Subcutaneous preadipocyte (primary cell): ENCODE results near the gene PINLYP. TPM values are rescaled to one million over a fixed set of nuclear protein-coding genes. Genes with fewer than 3 reads are reported as not detected.

Source experiments
- total RNA-seq: library from RNA; depleted of rRNA; stranded (reverse); fragments of >200 nt; gene quantifications from 2 replicates; pipeline ENCODE4 v1.2.3, GENCODE V29; 2012

The PINLYP gene
- 2.0 and 3.3 TPM in 2 replicates for total RNA-seq

DNA sequence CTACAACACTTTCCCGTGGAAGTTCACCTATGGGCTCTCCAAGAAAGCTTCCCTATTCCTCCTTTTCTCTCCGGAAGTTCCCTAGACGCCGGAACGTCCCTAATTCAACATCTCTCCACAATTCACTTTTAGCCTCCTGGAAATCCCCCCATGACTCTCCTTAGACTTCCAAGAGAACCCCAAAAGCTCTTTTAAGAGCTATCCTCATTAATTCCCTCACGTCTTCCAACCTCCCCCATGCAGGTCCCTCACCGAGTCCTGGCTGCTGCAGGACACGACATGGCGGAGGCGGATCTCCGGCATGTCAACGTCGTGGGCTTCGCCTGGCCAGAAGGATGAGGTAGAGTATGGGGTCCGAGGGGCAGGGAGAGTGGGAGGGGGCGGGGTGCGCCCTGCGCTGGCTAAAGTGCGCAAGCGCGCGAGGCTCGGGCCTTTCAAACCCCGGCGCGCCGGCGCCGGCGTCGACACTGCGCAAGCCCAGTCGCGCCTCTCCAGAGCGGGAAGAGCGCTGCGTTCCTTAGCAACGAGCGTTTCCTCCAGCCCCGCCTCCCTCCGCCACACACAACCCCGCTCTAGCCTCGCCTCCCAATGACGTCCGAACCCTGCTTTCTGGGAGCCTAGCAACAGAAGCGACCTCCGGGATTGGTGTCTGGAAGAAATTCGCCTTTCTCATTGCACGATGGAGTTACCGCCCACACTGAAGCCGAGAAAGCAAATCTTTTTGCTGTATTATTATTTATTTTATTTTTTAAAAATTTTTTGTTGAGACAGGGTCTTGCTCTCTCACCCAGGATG lies at the start of gene PINLYP, which contains the start of gene XRCC1:
Gene PINLYP (plus strand): TSS at position 646 of the 795 bp plus-strand sequence. CDS start 1,391 bp downstream, outside the sequence.
Gene XRCC1 (minus strand): TSS at position 372 of the 795 bp plus-strand sequence. CDS start 69 bp downstream, at position 303.

DNA sequence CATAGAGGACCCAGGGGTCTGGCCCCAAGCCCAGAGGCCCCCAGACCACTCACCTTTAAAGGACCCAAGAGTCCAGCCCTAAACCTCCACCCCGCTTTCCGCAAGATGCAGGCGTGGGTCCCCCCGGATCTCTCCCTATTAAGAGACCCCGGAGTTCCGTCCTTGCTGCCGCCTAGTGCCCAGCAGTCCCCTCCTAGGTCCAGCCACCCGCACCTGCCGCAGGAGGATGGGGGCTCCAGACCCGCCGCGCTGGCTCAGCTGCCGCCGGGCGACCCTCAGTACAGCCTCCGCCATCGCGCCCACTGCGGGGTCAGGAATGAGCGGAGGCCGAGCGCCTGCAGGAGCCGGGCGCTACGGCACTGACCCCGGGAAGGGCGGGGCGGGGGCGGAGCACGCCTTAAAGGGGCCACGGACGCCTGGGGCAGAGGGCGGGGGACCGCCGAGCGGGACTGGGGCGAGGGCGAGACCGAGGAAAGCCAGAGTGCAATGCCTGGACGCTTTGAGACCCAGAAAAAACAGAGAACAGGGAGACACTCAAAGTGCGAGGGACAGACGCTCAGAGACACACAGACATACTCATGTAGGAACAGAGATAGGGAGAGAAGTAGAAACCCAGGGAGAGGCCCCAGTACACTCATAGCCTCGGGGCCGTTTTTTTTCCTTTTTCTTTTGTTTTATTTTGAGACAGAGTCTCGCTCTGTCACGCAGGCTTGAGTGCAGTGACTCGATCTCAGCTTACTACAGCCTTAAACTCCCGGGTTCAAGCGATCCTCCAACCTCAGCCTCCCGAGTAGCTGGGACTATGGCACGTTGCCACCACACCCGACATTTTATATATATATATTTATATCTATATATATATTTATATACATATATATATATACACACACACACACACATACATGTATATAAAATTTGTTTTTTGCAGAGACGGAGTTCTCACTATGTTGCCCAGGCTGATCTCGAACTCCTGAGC lies 48.4 kb upstream of the PINLYP start, which contains the start of gene ETHE1:
Gene ETHE1 (minus strand): TSS at position 318 of the 976 bp plus-strand sequence. CDS start 24 bp downstream, at position 294.

DNA sequence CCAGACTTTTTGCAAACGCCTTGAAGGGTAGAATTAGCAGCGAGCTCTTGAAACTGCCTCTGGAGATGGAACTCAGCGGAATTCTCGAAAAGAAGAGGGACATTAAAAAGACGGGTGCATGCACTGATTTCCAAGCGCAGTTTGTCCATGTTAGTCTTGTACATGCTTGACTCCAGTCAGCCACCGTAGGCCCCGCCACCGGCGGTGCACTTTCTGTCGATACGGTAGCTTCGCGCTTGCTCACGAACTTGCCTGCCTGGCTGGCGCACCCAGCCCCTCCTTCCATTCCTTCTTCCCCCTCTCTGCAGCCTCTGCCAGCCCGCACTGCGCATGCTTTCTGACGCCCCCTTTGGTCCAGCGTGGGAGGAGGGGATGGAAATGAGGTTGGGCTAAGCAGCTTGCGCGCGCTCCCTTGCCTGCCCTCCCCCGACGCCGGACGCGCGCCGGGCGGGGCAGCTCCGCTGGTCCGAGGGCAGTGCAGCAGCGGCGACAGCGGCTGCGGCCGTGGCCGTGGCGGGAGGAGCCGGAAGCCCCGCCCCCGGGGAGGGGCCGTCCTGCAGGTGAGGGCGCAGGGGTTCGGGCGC lies 42.5 kb upstream of the PINLYP start, which contains the start of gene ZNF575:
Gene ZNF575 (plus strand): TSS at position 227 of the 584 bp plus-strand sequence. CDS start 1,235 bp downstream, outside the sequence.

DNA sequence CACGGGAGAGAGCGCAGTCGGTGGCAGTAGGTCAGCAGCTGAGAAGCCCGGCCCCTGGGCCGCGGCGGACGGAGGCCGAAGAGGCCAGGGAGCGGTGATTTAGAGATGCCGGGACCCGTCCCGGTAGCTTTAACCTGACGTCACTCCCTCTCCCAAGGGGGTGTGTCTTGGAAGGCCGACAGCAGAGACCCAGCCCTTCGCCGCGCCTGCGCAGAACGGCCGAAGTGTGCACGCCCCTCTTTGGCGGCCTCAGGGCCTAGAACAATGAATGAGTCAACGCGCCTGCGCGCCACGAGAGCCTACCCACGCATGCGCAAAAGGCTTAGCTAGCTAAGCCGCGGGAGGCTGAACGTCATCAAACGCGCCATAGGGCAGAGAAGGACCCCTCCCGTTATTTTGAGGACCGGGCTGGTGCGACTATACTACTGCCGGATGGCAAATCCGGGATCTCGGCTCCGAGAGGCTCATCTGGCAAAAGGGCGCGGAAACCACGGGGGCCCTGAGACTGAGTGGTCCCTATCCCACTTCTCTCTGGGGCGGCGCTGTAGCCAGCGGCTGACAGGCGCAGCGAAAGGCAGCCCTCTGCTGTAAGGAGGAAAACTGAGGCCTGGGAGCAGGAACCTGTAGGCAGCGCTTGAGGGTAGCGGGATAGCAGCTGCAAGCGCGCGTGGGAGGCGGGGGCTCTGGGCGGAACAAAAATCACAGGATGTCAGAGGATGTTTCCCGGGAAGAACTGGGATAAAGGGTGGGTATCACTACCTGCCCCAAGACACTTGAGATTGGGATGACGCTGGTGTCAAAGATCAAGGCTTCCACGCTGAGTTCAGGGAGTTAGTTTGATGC lies 20.6 kb downstream of the PINLYP start, which contains the start of the genes IRGQ and ZNF576:
Gene IRGQ (minus strand): TSS at position 136 of the 843 bp plus-strand sequence. CDS start 796 bp downstream, outside the sequence.
Gene ZNF576 (plus strand): TSS at position 597 of the 843 bp plus-strand sequence. CDS start 514 bp downstream, outside the sequence.

DNA sequence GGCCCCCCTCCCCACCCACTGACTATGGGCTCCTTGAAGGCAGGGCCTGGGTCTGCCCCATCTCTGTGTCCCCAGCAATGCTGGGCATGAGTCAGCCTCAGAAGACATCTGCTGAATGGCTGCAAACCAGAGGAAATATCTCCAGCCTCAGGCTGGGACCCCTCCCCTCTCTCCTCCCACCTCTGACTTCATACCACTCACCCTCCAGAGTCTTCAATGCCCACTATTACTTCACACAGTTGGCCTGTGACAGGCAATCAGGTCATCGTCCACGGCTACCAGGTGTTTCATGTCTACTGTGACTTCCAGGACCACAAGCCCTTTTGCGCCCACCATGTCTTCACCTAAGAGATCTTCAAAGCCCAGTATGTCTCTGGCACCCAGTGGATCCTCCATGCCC lies 36.2 kb downstream of the PINLYP start, which contains the start of gene SRRM5:
Gene SRRM5 (plus strand): TSS at position 301 of the 400 bp plus-strand sequence. CDS start 34 bp downstream, at position 335.

DNA sequence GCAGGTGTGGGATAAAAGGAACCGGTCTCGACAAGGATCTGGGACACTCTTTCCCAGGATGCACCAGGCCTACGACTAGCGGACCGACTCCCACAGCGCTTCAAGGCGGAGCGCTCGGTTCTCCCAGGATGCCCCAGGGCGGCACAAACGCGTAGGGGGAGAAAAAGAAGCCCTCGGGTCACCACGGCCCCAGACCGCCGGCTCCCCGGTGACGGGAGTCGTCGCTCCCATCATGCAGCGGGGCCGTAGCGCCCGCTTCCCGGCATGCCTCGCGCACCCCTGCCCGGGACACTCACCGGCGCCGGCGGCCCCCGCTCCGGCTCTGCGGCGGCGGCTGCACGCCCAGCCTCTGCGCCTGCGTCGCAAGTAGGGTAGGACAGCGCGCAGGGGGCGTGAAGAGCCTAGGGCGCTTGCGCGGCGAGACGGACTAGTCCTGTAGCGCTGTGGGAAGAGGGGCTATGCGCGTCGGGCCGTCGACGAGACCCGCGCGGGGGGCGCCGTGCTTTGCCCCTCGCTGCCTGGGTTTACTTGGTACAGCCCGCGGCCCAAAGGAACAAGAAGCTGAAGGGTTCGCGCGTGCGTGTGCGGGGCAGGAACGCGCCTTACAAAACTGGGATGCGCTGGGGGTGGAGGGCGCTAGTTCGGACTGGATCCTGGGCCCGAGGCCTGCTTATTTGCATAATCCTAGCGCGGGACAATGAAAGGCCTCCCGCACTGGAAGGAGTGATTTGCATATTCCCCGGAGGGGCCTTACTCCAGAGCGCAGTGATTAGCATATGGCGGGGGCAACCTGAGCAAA lies 43.9 kb downstream of the PINLYP start, which contains the start of gene ZNF428:
Gene ZNF428 (minus strand): TSS at position 368 of the 799 bp plus-strand sequence. CDS start 5,325 bp downstream, outside the sequence.

Other genes starting within 250 kb of the PINLYP start
- not detected in 2 replicates for gene CD177, start 222.1 kb upstream of the PINLYP start, total RNA-seq
- not detected in 2 replicates for gene TEX101, start 160.9 kb upstream of the PINLYP start, total RNA-seq
- gene LYPD3, start 110.2 kb upstream of the PINLYP start, total RNA-seq = not detected in 2 replicates
- gene PHLDB3, start 71.1 kb upstream of the PINLYP start, total RNA-seq = 9.6 and 10.2 TPM in 2 replicates
- gene ETHE1, start 48.6 kb upstream of the PINLYP start, total RNA-seq = 41.2 and 59.2 TPM in 2 replicates
- 0.20 and 0.37 TPM in 2 replicates for gene ZNF575, start 42.6 kb upstream of the PINLYP start, total RNA-seq
- 16.2 and 20.9 TPM in 2 replicates for gene XRCC1, start 274 bp upstream of the PINLYP start, total RNA-seq
- gene IRGQ, start 20.3 kb downstream of the PINLYP start, total RNA-seq = 8.8 and 11.9 TPM in 2 replicates
- gene ZNF576, start 20.8 kb downstream of the PINLYP start, total RNA-seq = 10.9 and 12.1 TPM in 2 replicates
- gene SRRM5, start 36.3 kb downstream of the PINLYP start, total RNA-seq = 0.37 TPM in 1 of 2 replicates, not detected in the other
- 13.3 and 20.2 TPM in 2 replicates for gene ZNF428, start 43.8 kb downstream of the PINLYP start, total RNA-seq
- 0.37 and 0.59 TPM in 2 replicates for gene CADM4, start 64.0 kb downstream of the PINLYP start, total RNA-seq
- 105 and 114 TPM in 2 replicates for gene PLAUR, start 94.4 kb downstream of the PINLYP start, total RNA-seq
- not detected in 2 replicates for gene IRGC, start 140.3 kb downstream of the PINLYP start, total RNA-seq
- 14.3 and 19.5 TPM in 2 replicates for gene SMG9, start 179.2 kb downstream of the PINLYP start, total RNA-seq
- 2.0 and 2.9 TPM in 2 replicates for gene KCNN4, start 205.2 kb downstream of the PINLYP start, total RNA-seq
- gene LYPD5, start 226.6 kb downstream of the PINLYP start, total RNA-seq = 0.73 TPM in 1 of 2 replicates, not detected in the other